Measurements from ENCODE around the gene DLG2. TPM values are rescaled to one million over a fixed set of nuclear protein-coding genes. Genes with fewer than 3 reads are reported as not detected.

The DLG2 gene
- total RNA-seq, 1 donor from 2014 or later, result 2.4 TPM

GRCh38 chr11:84626256-84626655, 1000.9 kb downstream of the DLG2 start:
- Mint-ChIP-seq H3K27ac (no peak overlapping the region), H3K4me3 (ENCODE audit: low read depth) (no peak overlapping the region), H3K27me3 (peaks cover 2% of the 10 kb centered on the region), H3K9me3 (ENCODE audit: low read depth) (peaks cover 2% of the 10 kb centered on the region), H3K4me1 (ENCODE audit: low read depth) (peaks cover 13% of the 10 kb centered on the region), H3K36me3 (ENCODE audit: insufficient read depth) (no peaks in the 10 kb centered on the region)
- TF ChIP-seq CTCF (IDR thresholded peaks at IDR 0.05; ENCODE audit: unreplicated experiment), result no peak
- DNase-seq (ENCODE audit: low spot score, unreplicated experiment), result no peak

GRCh38 chr11:84612645-84613044, 1014.5 kb downstream of the DLG2 start:
- no peak for TF ChIP-seq CTCF (IDR thresholded peaks at IDR 0.05; ENCODE audit: unreplicated experiment)

GRCh38 chr11:84608837-84609196, 1018.3 kb downstream of the DLG2 start:
- Mint-ChIP-seq H3K9me3 (ENCODE audit: low read depth) (no peaks in the 10 kb centered on the region), H3K36me3 (ENCODE audit: insufficient read depth) (no peaks in the 10 kb centered on the region), H3K4me3 (ENCODE audit: low read depth) (no peak overlapping the region)

More at GRCh38 chr11:84612645-84613044, 1014.5 kb downstream of the DLG2 start:
- no peaks in the 10 kb centered on the region for H3K36me3 Mint-ChIP-seq (ENCODE audit: insufficient read depth)
- no peak for DNase-seq (ENCODE audit: low spot score, unreplicated experiment)
- H3K9me3 Mint-ChIP-seq (ENCODE audit: low read depth), result no peaks in the 10 kb centered on the region
- no peaks in the 10 kb centered on the region for H3K27me3 Mint-ChIP-seq
- H3K4me3 Mint-ChIP-seq (ENCODE audit: low read depth), result no peak overlapping the region
- no peak overlapping the region for H3K27ac Mint-ChIP-seq
- H3K4me1 Mint-ChIP-seq (ENCODE audit: low read depth), result peaks cover 7% of the 10 kb centered on the region

GRCh38 chr11:84607975-84608836, 1018.9 kb downstream of the DLG2 start:
- H3K9me3 Mint-ChIP-seq (ENCODE audit: low read depth), result no peaks in the 10 kb centered on the region
- H3K4me3 Mint-ChIP-seq (ENCODE audit: low read depth), result no peak overlapping the region
- peaks cover 10% of the 10 kb centered on the region for H3K4me1 Mint-ChIP-seq (ENCODE audit: low read depth)
- TF ChIP-seq CTCF (IDR thresholded peaks at IDR 0.05; ENCODE audit: unreplicated experiment), result no peak
- H3K36me3 Mint-ChIP-seq (ENCODE audit: insufficient read depth), result no peaks in the 10 kb centered on the region
- DNase-seq (ENCODE audit: low spot score, unreplicated experiment), result no peak
- no peaks in the 10 kb centered on the region for H3K27me3 Mint-ChIP-seq
- peak overlapping the region; percentile 60 for H3K27ac Mint-ChIP-seq

More at GRCh38 chr11:84608837-84609196, 1018.3 kb downstream of the DLG2 start:
- Mint-ChIP-seq H3K27ac (no peak overlapping the region), H3K4me1 (ENCODE audit: low read depth) (peaks cover 10% of the 10 kb centered on the region), H3K27me3 (no peaks in the 10 kb centered on the region)
- no peak for DNase-seq (ENCODE audit: low spot score, unreplicated experiment)
- TF ChIP-seq CTCF (IDR thresholded peaks at IDR 0.05; ENCODE audit: unreplicated experiment), result no peak

- DNase-seq (ENCODE audit: low spot score, unreplicated experiment), result no peak
- Mint-ChIP-seq H3K9me3 (ENCODE audit: low read depth) (no peaks in the 10 kb centered on the region), H3K36me3 (ENCODE audit: insufficient read depth) (no peaks in the 10 kb centered on the region), H3K4me3 (ENCODE audit: low read depth) (no peak overlapping the region), H3K4me1 (ENCODE audit: low read depth) (peaks cover 10% of the 10 kb centered on the region), H3K27me3 (no peaks in the 10 kb centered on the region), H3K27ac (no peak overlapping the region)
- TF ChIP-seq CTCF (IDR thresholded peaks at IDR 0.05; ENCODE audit: unreplicated experiment), result no peak
Measured at GRCh38 chr11:84594602-84595001, 1032.5 kb downstream of the DLG2 start.
